Caco-2 (cell line): ENCODE results near the gene PLPP6. TPM values are rescaled to one million over a fixed set of nuclear protein-coding genes. Genes with fewer than 3 reads are reported as not detected.

Source experiments
- Bru-seq: library from RNA; stranded (reverse); fragments of 400-500 nt; gene quantifications from one replicate; lab custom pipeline; 2021; lab: Mats Ljungman, UMichigan
- BruChase-seq, 2 experiments: library from RNA; stranded (reverse); fragments of 400-500 nt; gene quantifications; one replicate each; lab custom pipeline; 2021; lab: Mats Ljungman, UMichigan
- BruUV-seq: library from RNA; stranded (reverse); fragments of 400-500 nt; replicated peaks from 2 replicates; lab custom pipeline; 2021; lab: Mats Ljungman, UMichigan
- CTCF ChIA-PET: fragments of 300-600 bp; sonication (Branson Sonifier 250); formaldehyde crosslinking; loops from one replicate; lab custom pipeline; 2022; ENCODE audit warnings: antibody characterized with exemption; lab: Charles Lee
- POLR2A ChIA-PET: fragments of 300-600 bp; sonication (Branson Sonifier 250); formaldehyde crosslinking; loops from one replicate; lab custom pipeline; 2022; ENCODE audit warnings: antibody characterized with exemption; lab: Charles Lee
- DNase-seq, 2 experiments: peaks; one replicate each; pipeline versions ENCODE4 v3.0.0 to v3.0.0-alpha.2; 2020 to 2022
- H3K27me3 ChIP-seq: replicated peaks from 2 replicates; pipeline ENCODE4 v1.6.0; 2011; ENCODE audit warnings: low read length; ENCODE audit not compliant: control insufficient read depth, insufficient read depth
- H3K36me3 ChIP-seq: 2 replicates; pipeline ENCODE4 v1.5.1; 2011; ENCODE audit warnings: low read length; ENCODE audit not compliant: control insufficient read depth, insufficient read depth
- H3K4me1 ChIP-seq: fragments of 250-450 bp; sonication (Bioruptor Pico); 2 replicates; pipeline ENCODE4 v1.5.1; 2020; ENCODE audit warnings: mild to moderate bottlenecking
- H3K4me3 ChIP-seq: 2 replicates; pipeline ENCODE4 v1.5.1; 2011; ENCODE audit warnings: low read depth, mild to moderate bottlenecking, control low read depth, low read length
- H3K9me3 ChIP-seq: fragments of 250-450 bp; sonication (Bioruptor Pico); 2 replicates; pipeline ENCODE4 v1.5.1; 2020; ENCODE audit warnings: mild to moderate bottlenecking, moderate library complexity
- H3K27ac Mint-ChIP-seq: one replicate; pipeline ENCODE4 v1.8.0; 2022; ENCODE audit warnings: mixed read lengths; ENCODE audit not compliant: unreplicated experiment
- H3K27me3 Mint-ChIP-seq: one replicate; pipeline ENCODE4 v1.8.0; 2022; ENCODE audit warnings: mixed read lengths; ENCODE audit not compliant: insufficient read depth, unreplicated experiment
- H3K36me3 Mint-ChIP-seq: one replicate; pipeline ENCODE4 v1.8.0; 2022; ENCODE audit warnings: mild to moderate bottlenecking, mixed read lengths; ENCODE audit not compliant: insufficient read depth, unreplicated experiment
- H3K4me1 Mint-ChIP-seq: one replicate; pipeline ENCODE4 v1.8.0; 2022; ENCODE audit warnings: low read depth, mixed read lengths; ENCODE audit not compliant: unreplicated experiment
- H3K4me3 Mint-ChIP-seq: one replicate; pipeline ENCODE4 v1.8.0; 2022; ENCODE audit warnings: mild to moderate bottlenecking, moderate library complexity, mixed read lengths; ENCODE audit not compliant: unreplicated experiment
- H3K9me3 Mint-ChIP-seq: one replicate; pipeline ENCODE4 v1.8.0; 2022; ENCODE audit warnings: mixed read lengths; ENCODE audit not compliant: unreplicated experiment
- CTCF ChIP-seq, 2 experiments: fragments of 200-600 bp in 1 of 2; IDR thresholded peaks; 1 replicate in 1 of 2; 2 replicates in 1 of 2; pipeline versions ENCODE4 v1.5.1 to v1.8.0; 2011 to 2022; ENCODE audit warnings: antibody characterized with exemption in 1 of 2, control low read depth in 1 of 2, inconsistent platforms in 1 of 2, low read depth in 1 of 2, low read length in 1 of 2, mild to moderate bottlenecking in 1 of 2, moderate library complexity in 1 of 2; ENCODE audit not compliant: insufficient read depth in 1 of 2, severe bottlenecking in 1 of 2, unreplicated experiment in 1 of 2
- intact Hi-C: fragments of 100-400 bp; cut with micrococcal nuclease; formaldehyde crosslinking; loops from one replicate; pipeline ENCODE4 v1.10.0; 2022; ENCODE audit not compliant: unreplicated experiment
- long read RNA-seq: library from polyadenylated mRNA; stranded (forward); transcript quantifications from one replicate; pipeline ENCODE4 v2.0.0, GENCODE V29; 2022
- total RNA-seq: library from RNA; stranded (reverse); gene quantifications from 2 replicates; pipeline ENCODE4 v1.2.3, GENCODE V29; 2022

Gene PLPP6
- total RNA-seq (6.7 and 7.2 TPM in 2 replicates), Bru-seq, nascent RNA (percentile 74 among the genes with signal in this experiment), BruChase-seq, experiment 1, labeled RNA remaining after a 2-hour chase (percentile 85 among the genes with signal in this experiment), BruChase-seq, experiment 2, labeled RNA remaining after a 6-hour chase (percentile 68 among the genes with signal in this experiment)
- long read RNA-seq, transcript PLPP6-201 (1 exons, 2,944 nt): major isoform, 24 of 24 reads
- long read RNA-seq, partial matches to known transcripts: 0 of 24 reads
- long read RNA-seq, other reads (novel, unspliced or antisense): 0 of 24 reads

GRCh38 chr9:4662108-4662988 is at the start of gene PLPP6:
PLPP6 (plus strand) TSS chr9:4662294; CDS start chr9:4662376, 82 bp downstream.
- CTCF ChIA-PET: interaction anchor here (0.6 to 1.6 kb wide), 4 partner anchors 16 to 78 kb away, joined by 3 to 7 read pairs (median 6); partner anchors contain the start of genes AK3 and CDC37L1
- Mint-ChIP-seq H3K9me3 (no peaks in the 10 kb centered on the region), H3K27ac (peak within 1 kb of the TSS; percentile 63), H3K4me3 (peak within 1 kb of the TSS; percentile 75), H3K36me3 (no peaks in the 10 kb centered on the region), H3K4me1 (peaks cover 16% of the 10 kb centered on the region), H3K27me3 (no peaks in the 10 kb centered on the region)
- Histone ChIP-seq H3K9me3 (no peaks in the 10 kb centered on the region), H3K36me3 (no peaks in the 10 kb centered on the region), H3K4me3 (peak within 1 kb of the TSS; percentile 79), H3K4me1 (peaks cover 22% of the 10 kb centered on the region; the same call in 1 of the 2 replicates), H3K27me3 (no peaks in the 10 kb centered on the region)
- POLR2A ChIA-PET: interaction anchor here (0.7 kb wide), 1 partner anchor 27 kb away, joined by 13 read pairs; no protein-coding TSS in a partner anchor
- no TSS peak for BruUV-seq
- DNase-seq: peak; percentile 89 to 90
- intact Hi-C loops: loop anchor here (1.0 to 10.0 kb wide), 4 partner anchors 17 to 322 kb away; partner anchors contain the start of genes AK3, CDC37L1, JAK2 and RCL1
- TF ChIP-seq CTCF (IDR thresholded peaks at IDR 0.05; ENCODE audit: insufficient read depth in 1 of 2, low read depth in 1 of 2, low read length in 1 of 2, severe bottlenecking in 1 of 2, unreplicated experiment in 1 of 2): peak; percentile 22 to 65

- intact Hi-C loops: no loop called here
- Mint-ChIP-seq H3K4me1 (peaks cover 7% of the 10 kb centered on the region), H3K27ac (no peak overlapping the region), H3K27me3 (no peaks in the 10 kb centered on the region), H3K9me3 (no peaks in the 10 kb centered on the region), H3K4me3 (no peak overlapping the region), H3K36me3 (no peaks in the 10 kb centered on the region)
- H3K4me1 ChIP-seq: no peaks in the 10 kb centered on the region
- TF ChIP-seq CTCF (IDR thresholded peaks at IDR 0.05; ENCODE audit: insufficient read depth in 1 of 2, low read depth in 1 of 2, low read length in 1 of 2, severe bottlenecking in 1 of 2, unreplicated experiment in 1 of 2): no peak
- no peak overlapping the region for H3K4me3 ChIP-seq
- H3K27me3 ChIP-seq: no peaks in the 10 kb centered on the region
- H3K36me3 ChIP-seq: no peaks in the 10 kb centered on the region
- CTCF ChIA-PET: no interaction called here
- no TSS peak for BruUV-seq
- no peaks in the 10 kb centered on the region for H3K9me3 ChIP-seq
- DNase-seq: no peak
- POLR2A ChIA-PET: no interaction called here
These were observed 47.5 kb upstream of the PLPP6 start for GRCh38 chr9:4614627-4615026.

GRCh38 chr9:4615251-4615650 is 46.8 kb upstream of the PLPP6 start:
- Mint-ChIP-seq H3K27ac (no peak overlapping the region), H3K9me3 (no peaks in the 10 kb centered on the region), H3K4me1 (peaks cover 11% of the 10 kb centered on the region), H3K4me3 (no peak overlapping the region), H3K36me3 (no peaks in the 10 kb centered on the region), H3K27me3 (no peaks in the 10 kb centered on the region)
- no peaks in the 10 kb centered on the region for H3K9me3 ChIP-seq
- CTCF ChIA-PET: no interaction called here
- H3K27me3 ChIP-seq: no peaks in the 10 kb centered on the region
- no peaks in the 10 kb centered on the region for H3K4me1 ChIP-seq
- no TSS peak for BruUV-seq
- intact Hi-C loops: no loop called here
- POLR2A ChIA-PET: no interaction called here
- H3K36me3 ChIP-seq: no peaks in the 10 kb centered on the region
- no peak overlapping the region for H3K4me3 ChIP-seq
- TF ChIP-seq CTCF (IDR thresholded peaks at IDR 0.05; ENCODE audit: insufficient read depth in 1 of 2, low read depth in 1 of 2, low read length in 1 of 2, severe bottlenecking in 1 of 2, unreplicated experiment in 1 of 2): no peak
- no peak for DNase-seq
